Skeletal muscle satellite cell (primary cell): ENCODE measurements around the gene SLC8A1.

Source experiments
- H3K27me3 ChIP-seq: 2 replicates; pipeline ENCODE4 v1.7.0; 2013; ENCODE audit warnings: low read length; ENCODE audit not compliant: control insufficient read depth, insufficient read depth
- H3K36me3 ChIP-seq: 2 replicates; pipeline ENCODE4 v1.7.0; 2013; ENCODE audit warnings: mild to moderate bottlenecking, control low read depth, low read length; ENCODE audit not compliant: insufficient read depth
- H3K4me1 ChIP-seq: 2 replicates; pipeline ENCODE4 v1.7.0; 2013; ENCODE audit warnings: low read length; ENCODE audit not compliant: control insufficient read depth, insufficient read depth
- H3K4me2 ChIP-seq: 2 replicates; pipeline ENCODE4 v1.7.0; 2013; ENCODE audit warnings: mild to moderate bottlenecking, low read length
- H3K4me3 ChIP-seq: 2 replicates; pipeline ENCODE4 v1.7.0; 2013; ENCODE audit warnings: low read length
- H3K9ac ChIP-seq: 2 replicates; pipeline ENCODE4 v1.7.0; 2013; ENCODE audit warnings: mild to moderate bottlenecking, low read depth, low read length, moderate library complexity
- H3K9me3 ChIP-seq: replicated peaks from 2 replicates; pipeline ENCODE4 v1.7.0; 2013; ENCODE audit warnings: mild to moderate bottlenecking, control low read depth, low read length

Gene SLC8A1

GRCh38 chr2:40244251-40244650 is 207.6 kb downstream of the SLC8A1 start:
- Histone ChIP-seq H3K27me3 (no peaks in the 10 kb centered on the region), H3K9me3 (no peaks in the 10 kb centered on the region), H3K4me2 (peak overlapping the region; percentile 49), H3K4me3 (no peak overlapping the region), H3K9ac (peak overlapping the region; percentile 74), H3K36me3 (no peaks in the 10 kb centered on the region), H3K4me1 (peaks cover 41% of the 10 kb centered on the region)

- peaks cover 42% of the 10 kb centered on the region for H3K4me1 ChIP-seq
- H3K27me3 ChIP-seq: no peaks in the 10 kb centered on the region
- no peak overlapping the region for H3K4me3 ChIP-seq
- no peaks in the 10 kb centered on the region for H3K9me3 ChIP-seq
- peak overlapping the region; percentile 49 for H3K4me2 ChIP-seq
- no peaks in the 10 kb centered on the region for H3K36me3 ChIP-seq
- H3K9ac ChIP-seq: peak overlapping the region; percentile 74
Measured at GRCh38 chr2:40243581-40244187, 208.2 kb downstream of the SLC8A1 start.

GRCh38 chr2:40242315-40242714 is 209.6 kb downstream of the SLC8A1 start:
- Histone ChIP-seq H3K9ac (no peak overlapping the region), H3K4me2 (no peak overlapping the region), H3K4me1 (peaks cover 42% of the 10 kb centered on the region), H3K9me3 (no peaks in the 10 kb centered on the region), H3K4me3 (no peak overlapping the region), H3K36me3 (no peaks in the 10 kb centered on the region), H3K27me3 (no peaks in the 10 kb centered on the region)

- H3K36me3 ChIP-seq: no peaks in the 10 kb centered on the region
- no peak overlapping the region for H3K4me3 ChIP-seq
Measured at GRCh38 chr2:40240070-40240469, 211.8 kb downstream of the SLC8A1 start.

GRCh38 chr2:40230707-40231432 is 221.0 kb downstream of the SLC8A1 start:
- Histone ChIP-seq H3K36me3 (no peaks in the 10 kb centered on the region), H3K9me3 (no peaks in the 10 kb centered on the region), H3K4me2 (no peak overlapping the region), H3K9ac (no peak overlapping the region), H3K4me3 (no peak overlapping the region), H3K4me1 (peaks cover 17% of the 10 kb centered on the region), H3K27me3 (no peaks in the 10 kb centered on the region)

More at GRCh38 chr2:40240070-40240469, 211.8 kb downstream of the SLC8A1 start:
- no peaks in the 10 kb centered on the region for H3K27me3 ChIP-seq
- peak overlapping the region; percentile 65 for H3K9ac ChIP-seq
- no peaks in the 10 kb centered on the region for H3K9me3 ChIP-seq
- peak overlapping the region; percentile 52 for H3K4me2 ChIP-seq
- peaks cover 41% of the 10 kb centered on the region for H3K4me1 ChIP-seq

GRCh38 chr2:40230186-40230585 is 221.7 kb downstream of the SLC8A1 start:
- Histone ChIP-seq H3K27me3 (no peaks in the 10 kb centered on the region), H3K4me1 (peaks cover 17% of the 10 kb centered on the region), H3K9me3 (no peaks in the 10 kb centered on the region), H3K4me3 (no peak overlapping the region), H3K36me3 (no peaks in the 10 kb centered on the region), H3K9ac (no peak overlapping the region), H3K4me2 (no peak overlapping the region)

GRCh38 chr2:40228310-40228709 is 223.6 kb downstream of the SLC8A1 start:
- Histone ChIP-seq H3K36me3 (no peaks in the 10 kb centered on the region), H3K9me3 (no peaks in the 10 kb centered on the region)

GRCh38 chr2:40227210-40227609 is 224.7 kb downstream of the SLC8A1 start:
- H3K4me1 ChIP-seq: peaks cover 17% of the 10 kb centered on the region
- H3K36me3 ChIP-seq: no peaks in the 10 kb centered on the region
- H3K9ac ChIP-seq: peak overlapping the region; percentile 8
- H3K4me3 ChIP-seq: no peak overlapping the region
- H3K9me3 ChIP-seq: no peaks in the 10 kb centered on the region
- no peaks in the 10 kb centered on the region for H3K27me3 ChIP-seq
- peak overlapping the region; percentile 13 for H3K4me2 ChIP-seq

More at GRCh38 chr2:40228310-40228709, 223.6 kb downstream of the SLC8A1 start:
- H3K4me3 ChIP-seq: no peak overlapping the region
- no peak overlapping the region for H3K9ac ChIP-seq
- no peak overlapping the region for H3K4me2 ChIP-seq
- peaks cover 17% of the 10 kb centered on the region for H3K4me1 ChIP-seq
- H3K27me3 ChIP-seq: no peaks in the 10 kb centered on the region

GRCh38 chr2:40226637-40227036 is 225.3 kb downstream of the SLC8A1 start:
- H3K36me3 ChIP-seq: no peaks in the 10 kb centered on the region
- peaks cover 17% of the 10 kb centered on the region for H3K4me1 ChIP-seq
- no peaks in the 10 kb centered on the region for H3K27me3 ChIP-seq
- no peaks in the 10 kb centered on the region for H3K9me3 ChIP-seq
- no peak overlapping the region for H3K4me3 ChIP-seq
- H3K4me2 ChIP-seq: peak overlapping the region; percentile 13
- no peak overlapping the region for H3K9ac ChIP-seq

GRCh38 chr2:40225670-40226210 is 226.2 kb downstream of the SLC8A1 start:
- H3K4me3 ChIP-seq: no peak overlapping the region
- no peak overlapping the region for H3K9ac ChIP-seq
- H3K4me2 ChIP-seq: no peak overlapping the region
- no peaks in the 10 kb centered on the region for H3K36me3 ChIP-seq
- peaks cover 17% of the 10 kb centered on the region for H3K4me1 ChIP-seq
- no peaks in the 10 kb centered on the region for H3K9me3 ChIP-seq
- no peaks in the 10 kb centered on the region for H3K27me3 ChIP-seq

- H3K27me3 ChIP-seq: no peaks in the 10 kb centered on the region
- H3K4me1 ChIP-seq: peaks cover 30% of the 10 kb centered on the region
- H3K4me3 ChIP-seq: no peak overlapping the region
- no peak overlapping the region for H3K4me2 ChIP-seq
- H3K9ac ChIP-seq: no peak overlapping the region
- no peaks in the 10 kb centered on the region for H3K9me3 ChIP-seq
- no peaks in the 10 kb centered on the region for H3K36me3 ChIP-seq
Measured at GRCh38 chr2:40224318-40224717, 227.6 kb downstream of the SLC8A1 start.
